HG02588 (cell line): ENCODE measurements around the gene ZCCHC7.
"Not testable (repeated sequence)": the region's sequence is repeated elsewhere in the genome, so short reads cannot be mapped to it uniquely, and the experiment has no call there.

Source experiments
- ATAC-seq: cut with Tn5 transposase; IDR thresholded peaks from one replicate; pipeline ENCODE4 v1.9.1; 2021; ENCODE audit warnings: mild to moderate bottlenecking, moderate library complexity; ENCODE audit not compliant: unreplicated experiment

Gene ZCCHC7

DNA sequence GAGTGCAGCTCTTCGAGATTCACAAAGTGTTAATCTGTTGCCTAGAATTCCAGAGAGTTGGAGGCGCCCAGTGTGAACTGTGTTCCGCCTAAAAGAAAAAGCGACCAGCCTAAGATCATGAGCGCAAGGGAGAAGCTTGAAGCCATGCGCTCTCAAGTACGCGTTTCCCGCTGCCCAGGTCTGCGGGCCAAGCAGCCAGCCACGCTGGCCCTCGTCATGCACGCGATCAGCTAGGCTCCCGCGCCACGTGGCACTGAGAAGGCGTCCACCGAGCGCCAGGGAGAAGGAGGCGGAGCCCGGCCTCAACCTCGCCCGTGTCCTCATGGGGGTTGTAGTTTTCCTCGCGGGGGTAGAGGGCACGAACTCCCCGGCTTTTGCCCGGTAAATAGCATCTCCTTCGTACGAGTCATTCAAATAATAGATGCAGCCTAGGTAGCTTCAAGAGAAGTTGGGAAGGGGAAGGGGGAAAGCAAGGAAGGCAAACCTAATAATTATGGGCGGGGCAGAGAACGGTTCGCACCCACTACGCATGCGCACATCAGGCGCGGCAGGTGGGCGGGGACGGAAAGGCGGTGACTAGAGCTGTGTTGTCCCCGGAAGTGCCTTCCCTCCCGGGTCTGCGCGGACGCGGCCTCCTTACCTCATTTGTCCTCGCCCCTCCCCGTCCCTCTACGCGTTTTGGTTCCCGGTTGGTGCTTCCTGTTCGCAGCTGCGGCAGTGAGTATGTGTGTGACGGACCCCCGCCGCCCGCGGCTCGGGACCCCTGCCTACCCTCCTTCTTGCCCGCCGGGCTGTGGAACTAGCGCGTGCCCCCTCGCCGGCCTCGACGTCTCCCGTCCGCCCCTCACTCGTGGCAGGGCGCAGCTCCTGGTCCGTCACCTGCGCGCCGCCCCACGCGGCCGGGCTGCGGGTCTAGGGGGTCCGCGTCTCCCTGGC, at the start of gene ZCCHC7:
Gene ZCCHC7, plus strand, starts transcription at position 668 of the 936 bp plus-strand sequence.
- peak; percentile 93 for ATAC-seq

DNA sequence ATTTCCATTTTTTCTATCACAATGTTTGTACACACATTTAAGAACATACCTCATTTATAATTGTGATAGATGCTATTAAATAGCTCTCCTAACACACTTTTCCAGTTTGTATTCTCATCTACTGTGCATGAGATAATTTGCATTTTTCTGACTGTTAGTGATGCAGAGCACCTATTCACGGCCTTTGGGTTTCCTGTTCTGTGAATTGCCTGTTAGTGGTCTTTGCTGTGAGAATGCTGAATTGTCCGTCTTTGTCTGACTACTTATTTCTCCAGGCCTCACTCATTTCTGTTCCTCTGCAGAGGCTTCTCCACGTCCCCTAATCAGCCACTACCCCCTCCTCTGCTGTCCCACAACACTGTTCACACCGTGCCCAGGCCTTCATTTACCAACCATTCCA, 45.6 kb upstream of the ZCCHC7 start:
- ATAC-seq: not testable (repeated sequence)

DNA sequence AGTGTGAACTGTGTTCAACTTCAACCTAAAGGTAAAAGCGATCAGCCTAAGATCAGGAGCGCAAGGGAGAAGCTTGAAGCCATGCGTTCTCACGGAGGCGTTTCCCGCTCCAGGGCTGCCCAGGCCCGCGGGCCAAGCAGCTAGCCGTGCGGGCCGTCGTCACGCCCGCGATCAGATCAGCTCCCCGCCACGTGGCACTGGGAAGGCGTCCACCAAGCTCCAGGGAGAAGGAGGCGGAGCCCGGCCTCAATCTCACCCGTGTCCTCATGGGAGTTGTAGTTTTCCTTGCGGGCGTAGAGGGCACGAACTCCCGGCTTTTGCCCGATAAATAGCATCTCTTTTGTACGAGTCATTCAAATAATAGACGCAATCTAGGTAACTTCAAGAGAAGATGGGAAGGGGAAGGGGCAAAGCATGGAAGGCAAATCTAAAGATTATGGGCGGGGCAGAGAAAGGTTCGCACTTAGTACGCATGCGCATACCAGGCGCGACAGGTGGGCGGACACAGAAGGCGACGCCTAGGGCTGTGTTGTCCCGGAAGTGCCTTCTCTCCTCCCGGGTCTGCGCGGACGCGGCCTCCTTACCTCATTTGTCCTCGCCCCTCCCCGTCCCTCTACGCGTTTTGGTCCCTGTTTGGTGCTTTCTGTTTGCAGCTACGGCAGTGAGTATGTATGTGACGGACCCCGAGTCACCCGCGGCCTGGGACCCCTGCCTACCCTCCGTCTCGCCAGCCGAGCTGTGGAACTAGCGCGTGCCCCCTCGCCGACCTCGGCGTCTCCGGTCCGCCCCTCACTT, 40.8 kb upstream of the ZCCHC7 start:
- ATAC-seq: peak; percentile 94

DNA sequence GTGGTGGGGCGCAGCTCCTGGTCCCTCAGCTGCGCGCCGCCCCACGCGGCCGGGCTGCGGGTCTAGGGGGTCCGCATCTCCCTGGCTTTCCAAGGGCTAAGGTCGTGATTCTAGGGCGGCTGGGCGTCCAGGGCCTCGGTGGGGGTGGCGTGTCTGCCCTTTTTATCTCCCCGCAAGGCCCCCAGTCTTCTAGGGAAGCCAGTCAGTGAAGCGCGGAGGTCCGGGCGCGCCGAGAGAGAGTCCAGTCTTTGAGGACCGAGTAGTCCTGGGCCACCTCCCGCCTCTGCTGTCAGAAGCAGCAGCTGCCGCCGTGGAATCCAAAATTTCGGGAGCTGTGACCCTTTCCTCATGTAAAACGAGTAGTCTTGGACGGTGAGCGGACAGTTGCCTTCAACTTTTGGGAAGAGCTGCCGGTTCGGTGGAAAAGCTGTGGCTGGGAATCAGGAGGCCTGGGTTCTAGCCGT, 40.2 kb upstream of the ZCCHC7 start:
- peak; percentile 12 for ATAC-seq

DNA sequence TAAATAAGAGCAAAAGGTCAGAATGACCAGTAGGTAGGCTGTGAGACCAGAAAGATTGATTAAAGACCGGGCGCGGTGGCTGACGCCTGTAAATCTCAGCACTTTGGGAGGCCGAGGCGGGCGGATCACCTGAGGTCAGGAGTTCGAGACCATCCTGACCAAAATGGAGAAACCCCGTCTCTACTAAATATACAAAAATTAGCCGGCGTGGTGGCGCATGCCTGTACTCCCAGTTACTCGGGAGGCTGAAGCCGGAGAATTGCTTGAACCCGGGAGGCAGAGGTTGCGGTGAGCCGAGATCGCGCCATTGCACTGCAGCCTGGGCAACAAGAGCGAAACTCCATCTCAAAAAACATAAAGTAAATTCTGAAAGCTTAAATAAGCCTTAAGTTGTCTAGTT, 38.9 kb upstream of the ZCCHC7 start:
- not testable (repeated sequence) for ATAC-seq

DNA sequence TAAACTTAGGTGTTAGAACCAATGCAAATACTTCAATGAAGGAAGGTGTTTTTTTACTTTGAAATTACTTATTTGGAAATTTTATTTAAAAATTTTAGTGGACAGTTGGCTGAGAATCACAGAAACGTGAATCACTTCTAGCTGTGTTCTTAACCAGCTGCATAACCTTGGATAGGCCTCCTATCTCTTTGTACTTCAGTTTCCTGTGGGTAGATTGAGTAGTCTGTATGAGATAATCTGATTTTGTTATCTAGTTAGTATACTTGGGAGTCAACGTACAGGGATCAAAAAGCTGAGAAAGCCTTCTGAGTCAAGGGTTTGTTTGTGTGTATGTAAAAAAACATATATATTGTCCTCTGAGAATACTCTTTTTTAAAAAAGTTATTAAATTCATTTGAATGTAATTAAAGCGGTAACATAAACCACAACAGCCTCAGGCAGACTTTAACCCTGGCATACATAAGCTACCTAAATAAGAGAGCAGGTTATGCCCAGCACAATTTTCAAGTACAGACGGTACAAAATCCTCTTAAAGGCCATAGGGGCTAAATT, 38.1 kb upstream of the ZCCHC7 start:
- no peak for ATAC-seq

DNA sequence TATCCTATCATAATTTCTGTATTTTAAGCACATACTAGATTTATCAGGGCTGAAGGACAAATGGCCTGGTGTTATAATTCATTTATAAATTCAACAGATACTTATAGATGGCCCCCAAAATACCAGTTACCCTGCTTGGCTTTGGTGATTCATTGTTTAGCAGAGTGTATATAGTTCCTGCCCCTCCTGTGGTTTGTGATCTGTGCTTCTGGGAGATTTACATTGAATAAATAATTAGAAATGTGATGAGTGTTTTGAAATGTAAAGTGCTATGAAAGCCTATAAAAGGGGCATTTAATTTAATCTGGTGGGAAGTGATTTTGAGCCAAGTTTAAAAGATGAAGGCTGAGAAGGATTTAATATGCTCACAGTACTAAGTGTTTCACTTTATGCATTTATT, 36.7 kb upstream of the ZCCHC7 start:
- no peak for ATAC-seq

DNA sequence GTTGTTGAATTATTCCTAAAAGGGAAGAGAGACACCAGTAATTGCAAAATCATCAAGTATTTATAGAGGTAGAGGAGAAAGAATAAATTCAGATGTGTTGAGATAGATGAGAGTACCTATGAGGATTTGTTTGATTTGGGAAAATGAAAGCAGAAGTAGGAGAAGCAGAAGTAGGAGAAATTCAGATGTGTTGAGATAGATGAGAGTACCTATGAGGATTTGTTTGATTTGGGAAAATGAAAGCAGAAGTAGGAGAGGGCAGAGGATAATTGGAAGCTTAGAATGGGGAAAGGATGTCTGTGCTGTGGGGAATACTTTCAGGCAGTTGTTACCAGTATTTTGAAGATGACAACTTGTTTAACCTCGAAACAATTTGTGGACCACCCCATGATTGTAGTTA, 35.1 kb upstream of the ZCCHC7 start:
- no peak for ATAC-seq

DNA sequence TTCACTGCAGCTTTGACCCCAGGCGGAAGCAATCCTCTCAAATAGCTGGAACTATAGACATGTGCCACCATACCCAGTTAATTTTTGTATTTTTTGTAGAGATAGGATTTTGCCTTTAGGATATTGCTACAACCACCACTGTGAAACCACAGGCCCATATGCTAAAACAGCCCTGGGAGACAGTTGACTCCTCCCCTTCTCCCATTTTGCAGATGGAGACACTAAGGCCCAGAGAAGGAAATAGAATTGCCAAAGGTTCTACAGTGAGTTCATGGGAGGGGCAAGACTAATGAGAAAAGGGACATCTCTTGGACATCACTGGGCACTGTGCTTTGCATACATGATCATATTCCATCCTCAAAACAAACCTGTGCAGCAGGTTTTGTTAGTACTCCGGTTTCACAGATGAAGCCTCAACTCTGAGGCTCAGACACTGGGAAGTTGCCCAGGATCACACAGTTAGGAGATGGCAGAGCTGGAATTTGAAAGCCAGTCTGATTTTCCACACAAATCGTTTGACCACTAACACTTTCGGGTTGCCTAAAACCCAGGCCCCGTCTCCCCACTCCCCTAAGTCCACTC, 27.6 kb upstream of the ZCCHC7 start:
- not testable (repeated sequence) for ATAC-seq

DNA sequence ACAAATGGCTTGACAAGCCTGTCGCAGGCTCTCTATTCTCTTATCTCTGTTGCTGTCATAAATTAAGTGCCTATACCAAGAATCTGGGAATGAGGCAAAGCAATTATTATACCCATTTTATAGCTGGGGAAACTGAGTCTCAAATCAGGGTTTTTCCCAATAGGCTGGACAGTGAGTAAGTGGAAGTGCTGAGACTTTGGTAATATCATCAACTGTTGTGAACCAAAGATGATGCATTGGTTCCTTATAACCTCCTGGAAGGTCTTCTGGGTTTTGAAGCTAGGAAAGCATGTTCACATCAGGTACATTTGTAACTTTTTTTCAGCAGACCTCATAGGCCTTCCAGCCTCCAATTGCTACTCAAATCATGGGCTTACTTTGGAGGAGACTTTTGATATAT, 25.6 kb upstream of the ZCCHC7 start:
- no peak for ATAC-seq

DNA sequence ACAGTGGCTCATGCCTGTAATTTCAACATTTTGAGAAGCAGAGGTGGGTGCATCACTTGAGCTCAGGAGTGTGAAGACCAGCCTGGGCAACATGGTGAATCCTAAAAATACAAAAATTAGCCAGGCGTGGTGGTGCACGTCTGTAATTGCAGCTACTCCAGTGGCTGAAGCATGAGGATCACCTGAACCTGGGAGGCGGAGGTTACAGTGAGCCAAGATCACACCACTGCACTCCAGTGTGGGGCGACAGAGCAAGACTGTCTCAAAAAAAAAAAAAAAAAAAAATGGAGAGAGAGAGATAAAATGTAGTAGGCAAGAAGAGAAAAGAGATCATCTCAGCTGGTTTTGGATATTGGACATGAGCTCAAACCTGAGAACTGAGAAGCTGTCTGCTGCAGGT, 23.7 kb upstream of the ZCCHC7 start:
- ATAC-seq: no peak

DNA sequence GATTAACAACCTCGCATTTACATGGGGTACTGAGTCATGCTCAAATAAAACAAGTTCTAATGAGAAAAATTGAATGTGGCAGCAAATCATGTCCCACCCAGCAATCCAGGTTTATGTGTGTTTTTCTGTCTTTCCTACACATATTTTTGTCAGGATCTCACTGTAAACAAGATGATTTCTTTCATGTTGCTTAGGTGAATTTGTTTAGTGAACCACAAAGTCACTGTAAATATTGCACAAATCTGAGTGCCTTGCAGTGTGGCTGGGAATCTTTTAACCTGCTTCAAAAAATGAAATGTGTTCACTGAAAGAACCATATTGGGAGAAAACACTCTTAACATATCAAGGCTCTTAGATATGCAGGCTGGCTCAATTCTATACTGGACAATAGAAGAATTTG, 23.1 kb upstream of the ZCCHC7 start:
- ATAC-seq: no peak

DNA sequence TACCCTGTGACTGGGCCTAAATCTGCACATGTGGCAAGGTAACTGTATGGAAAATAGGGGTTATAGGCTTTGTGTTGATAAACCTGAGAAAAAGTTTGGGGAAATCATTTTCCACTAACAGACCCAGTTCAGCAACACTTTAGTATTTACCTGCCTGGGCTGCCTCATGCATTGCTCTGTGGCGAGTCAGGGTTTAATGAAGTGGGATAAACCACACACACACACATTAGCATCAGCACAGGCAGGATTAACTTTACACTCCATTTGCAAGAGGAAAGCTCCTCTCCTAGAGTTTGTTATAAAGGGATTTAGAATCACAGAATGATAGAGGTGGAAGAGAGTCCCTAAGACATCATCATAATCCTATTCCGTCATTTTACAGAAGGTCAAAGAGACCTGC, 20.0 kb upstream of the ZCCHC7 start:
- ATAC-seq: no peak

DNA sequence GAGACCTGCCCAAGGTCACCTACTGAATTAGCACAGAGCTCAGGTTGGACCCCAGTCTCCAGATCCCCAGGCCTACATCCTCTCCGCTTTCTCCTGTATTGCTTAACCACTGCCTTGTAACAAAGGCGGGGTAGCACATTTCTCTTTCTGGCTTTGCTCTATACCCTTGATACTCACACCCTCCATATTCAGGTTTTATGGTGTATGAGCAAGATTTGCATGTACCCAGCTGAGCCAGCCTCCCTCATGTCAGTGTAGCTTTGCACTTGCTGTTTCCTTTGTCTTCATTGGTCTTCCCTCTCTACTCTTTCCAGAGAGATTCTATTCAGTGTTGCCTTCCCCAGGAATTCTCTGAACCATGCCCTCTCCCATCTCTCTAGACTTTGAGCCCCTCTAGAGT, 19.6 kb upstream of the ZCCHC7 start:
- no peak for ATAC-seq

DNA sequence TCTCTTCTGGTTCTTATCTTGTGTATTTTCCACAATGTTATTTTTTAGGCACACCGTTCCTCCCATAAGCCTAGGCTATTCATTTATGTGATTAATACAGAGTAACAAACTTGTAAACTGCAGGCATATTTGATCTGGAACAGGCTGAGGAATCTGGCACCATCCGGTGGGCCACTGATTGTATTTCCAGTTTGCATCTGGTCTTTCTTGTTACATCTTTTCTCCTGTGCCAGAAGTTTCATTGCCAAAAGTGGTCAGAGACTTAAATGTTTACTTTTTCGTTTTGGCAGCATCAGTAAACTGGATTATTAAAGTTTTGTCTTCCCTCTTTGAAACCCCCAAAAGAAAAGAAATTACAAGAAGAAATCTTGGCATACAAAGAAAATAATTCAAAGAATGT, 17.9 kb upstream of the ZCCHC7 start:
- no peak for ATAC-seq

DNA sequence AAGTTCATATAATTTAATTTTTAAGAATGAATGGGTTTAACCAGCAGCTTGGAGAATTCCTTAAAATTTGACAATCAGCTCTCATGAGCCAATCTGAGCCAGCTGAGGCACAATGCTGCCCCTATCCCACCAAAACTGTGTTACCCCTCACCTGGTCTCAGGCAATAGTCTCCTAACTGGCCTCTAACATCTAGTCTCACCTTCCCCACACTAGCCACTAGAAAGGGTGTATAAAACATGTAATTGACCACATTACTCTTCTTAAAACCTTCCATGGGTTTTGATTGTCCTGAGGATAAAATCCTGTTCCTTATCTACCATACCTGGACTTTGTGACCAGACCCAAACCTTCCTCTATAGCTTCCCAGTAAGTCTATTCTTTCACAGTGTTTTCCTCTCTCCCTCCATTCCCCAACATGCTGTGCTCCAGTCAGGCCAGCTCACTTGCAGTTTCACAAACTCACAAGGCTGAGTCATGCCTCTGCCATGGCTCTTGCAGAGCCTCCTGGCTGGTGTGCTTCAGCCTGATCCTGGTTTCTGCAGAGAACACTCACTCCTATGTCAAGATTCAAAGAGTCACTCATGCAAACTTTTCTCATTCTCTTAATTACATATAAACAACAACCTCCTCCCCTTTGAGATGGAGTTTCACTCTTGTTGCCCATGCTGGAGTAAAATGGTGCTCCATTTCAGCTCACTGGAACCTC, 16.0 kb upstream of the ZCCHC7 start:
- ATAC-seq: no peak

DNA sequence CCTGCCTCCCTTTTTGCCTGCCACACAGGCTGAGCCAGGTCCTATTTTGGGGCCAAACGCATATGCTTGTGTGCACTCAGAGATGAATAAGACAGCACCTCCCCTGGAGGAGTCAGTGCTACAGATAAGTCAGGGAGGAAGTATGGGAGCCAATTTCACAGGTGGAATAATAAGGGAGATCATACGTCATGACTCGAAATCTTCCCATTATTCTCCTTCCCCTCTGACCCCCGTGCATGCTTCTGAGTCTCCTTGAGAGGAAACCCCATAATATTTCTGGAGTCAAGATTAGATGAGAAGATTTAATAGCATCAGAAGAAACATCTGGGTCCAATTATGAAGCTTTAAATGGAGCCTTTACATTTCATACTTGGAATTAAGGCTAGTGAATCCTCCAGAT, 15.1 kb upstream of the ZCCHC7 start:
- no peak for ATAC-seq

DNA sequence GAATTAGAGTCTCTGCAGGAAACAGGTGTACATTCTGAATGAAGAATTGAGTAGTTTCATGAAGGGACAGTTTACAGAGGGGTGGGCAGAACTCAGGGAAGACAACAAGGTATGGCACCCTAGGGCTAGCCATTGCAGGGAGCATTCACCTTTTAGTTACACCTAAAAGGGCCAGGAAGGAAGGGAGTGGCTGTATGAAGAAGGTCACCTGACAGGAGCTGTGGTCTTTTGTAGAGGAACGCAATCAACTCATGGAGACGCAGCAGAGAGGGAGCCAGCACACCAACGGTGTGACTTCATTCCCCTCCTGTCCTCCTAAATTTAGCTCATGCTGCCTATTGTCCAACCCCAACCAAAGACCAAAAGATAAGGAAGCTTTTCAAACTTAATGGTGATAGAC, 12.7 kb upstream of the ZCCHC7 start:
- ATAC-seq: no peak

DNA sequence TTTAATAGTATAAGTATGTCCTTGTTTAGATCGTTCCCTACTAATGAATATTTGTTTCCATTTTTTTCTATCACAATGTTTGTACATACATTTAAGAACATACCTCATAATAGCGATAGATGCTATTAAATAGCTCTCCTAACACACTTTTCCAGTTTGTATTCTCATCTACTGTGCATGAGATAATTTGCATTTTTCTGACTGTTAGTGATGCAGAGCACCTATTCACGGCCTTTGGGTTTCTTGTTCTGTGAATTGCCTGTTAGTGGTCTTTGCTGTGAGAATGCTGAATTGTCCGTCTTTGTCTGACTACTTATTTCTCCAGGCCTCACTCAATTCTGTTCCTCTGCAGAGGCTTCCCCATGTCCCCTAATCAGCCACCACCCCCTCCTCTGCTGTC, 5.9 kb upstream of the ZCCHC7 start:
- not testable (repeated sequence) for ATAC-seq

DNA sequence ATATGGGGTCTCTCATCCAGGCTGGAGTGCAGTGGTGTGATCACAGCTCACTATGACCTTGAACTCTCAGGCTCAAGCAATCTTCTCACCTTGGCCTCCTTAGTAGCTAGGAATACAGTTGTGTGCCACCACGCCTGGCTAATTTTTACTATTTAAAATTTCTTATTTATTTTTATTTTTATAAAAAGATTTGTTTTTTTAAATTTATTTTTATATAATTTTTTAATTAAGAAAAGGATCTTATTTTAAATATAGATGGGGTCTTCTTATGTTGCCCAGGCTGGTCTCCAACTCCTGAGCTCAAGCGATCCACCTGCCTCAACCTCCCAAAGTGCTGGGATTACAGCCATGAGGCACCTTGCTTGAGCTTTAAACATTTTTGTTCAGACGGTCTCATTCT, 2.4 kb upstream of the ZCCHC7 start:
- no peak for ATAC-seq

DNA sequence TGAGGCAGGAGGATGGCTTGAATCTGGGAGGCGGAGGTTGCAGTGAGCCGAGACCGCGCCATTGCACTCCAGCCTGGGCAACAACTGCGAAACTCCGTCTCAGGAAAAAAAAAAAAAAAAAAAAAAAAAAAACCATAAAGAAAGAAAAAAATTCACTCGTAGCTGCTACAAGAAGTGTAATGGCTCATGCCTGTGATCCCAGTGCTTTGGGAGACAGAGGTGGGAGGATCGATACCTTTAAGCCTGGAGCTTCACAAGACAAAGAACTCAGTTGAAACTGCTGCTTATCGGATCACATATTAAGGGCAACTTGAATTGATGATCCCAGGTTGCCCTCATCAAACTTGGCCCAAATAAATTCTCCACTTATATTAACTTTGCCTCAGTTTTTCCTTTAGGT, 1.0 kb upstream of the ZCCHC7 start:
- ATAC-seq: no peak
